Esophagus squamous epithelium (tissue), 5 donors: ENCODE data around the gene CYB5R2. TPM values are rescaled to one million over a fixed set of nuclear protein-coding genes. Genes with fewer than 3 reads are reported as not detected.

Experiments used
- DNase-seq: peaks from one replicate; lab custom pipeline; 2025; lab: John Stamatoyannopoulos, UW
- H3K27ac ChIP-seq, 4 donors: fragments of 200-600 bp; sonication (generic); one replicate each; pipeline ENCODE4 v1.5.1; 2016 to 2019; ENCODE audit warnings: mild to moderate bottlenecking in 1 of 4
- H3K27me3 ChIP-seq, 4 donors: fragments of 200-600 bp; sonication (generic); 1 replicate in 3 of 4; 2 replicates in 1 of 4; pipeline versions ENCODE4 v1.5.1 to v1.6.0; 2017 to 2021; ENCODE audit warnings: antibody characterized with exemption in 1 of 4
- H3K36me3 ChIP-seq, 3 donors: fragments of 200-600 bp; sonication (generic); one replicate each; pipeline ENCODE4 v1.5.1; 2016 to 2019
- H3K4me1 ChIP-seq, 3 donors: fragments of 200-600 bp; sonication (generic); one replicate each; pipeline ENCODE4 v1.5.1; 2017 to 2019
- H3K4me3 ChIP-seq, 4 donors: fragments of 200-600 bp; sonication (generic); 1 replicate in 3 of 4; 2 replicates in 1 of 4; pipeline ENCODE4 v1.5.1; 2016 to 2019; ENCODE audit warnings: mild to moderate bottlenecking in 2 of 4, moderate library complexity in 1 of 4
- H3K9me3 ChIP-seq, 3 donors: fragments of 200-600 bp; sonication (generic); one replicate each; pipeline ENCODE4 v1.5.1; 2016 to 2019
- POLR2A ChIP-seq, 4 donors: fragments of 450-650 bp; IDR thresholded peaks; one replicate each; pipeline ENCODE4 v1.6.1; 2017; ENCODE audit warnings: antibody characterized with exemption in 4 of 4, mild to moderate bottlenecking in 4 of 4, moderate library complexity in 3 of 4
- WGBS, 2 donors: methylation state at CpG; one replicate each; pipeline ENCODE4 v1.1.5; 2018; 5-methylcytosine and 5-hydroxymethylcytosine counted together
- intact Hi-C: fragments of 100-400 bp; cut with DNase I; formaldehyde crosslinking; loops from one replicate; pipeline ENCODE4 v1.15.0; 2022
- total RNA-seq, 4 donors: library from RNA; depleted of rRNA; stranded (reverse); fragments of >200 nt; gene quantifications; one replicate each; pipeline ENCODE4 v1.1.0, GENCODE V29; 2016
- TF ChIP-seq, protein P1 (sequence below), 6 experiments: fragments of 450-650 bp in 4 of 6; fragments of 200-600 bp in 2 of 6; sonication (generic) in 2 of 6; IDR thresholded peaks; one replicate each; pipeline ENCODE4 v1.5.1; 2016 to 2019; ENCODE audit warnings: antibody characterized with exemption in 6 of 6, mild to moderate bottlenecking in 4 of 6, moderate library complexity in 4 of 6
- donor health status: DM: yes; HTN: yes; CAD: no.

CYB5R2 gene
- total RNA-seq, 4 donors from 2014 or later = 7.6 to 56.9 (median 18.0) TPM

DNA sequence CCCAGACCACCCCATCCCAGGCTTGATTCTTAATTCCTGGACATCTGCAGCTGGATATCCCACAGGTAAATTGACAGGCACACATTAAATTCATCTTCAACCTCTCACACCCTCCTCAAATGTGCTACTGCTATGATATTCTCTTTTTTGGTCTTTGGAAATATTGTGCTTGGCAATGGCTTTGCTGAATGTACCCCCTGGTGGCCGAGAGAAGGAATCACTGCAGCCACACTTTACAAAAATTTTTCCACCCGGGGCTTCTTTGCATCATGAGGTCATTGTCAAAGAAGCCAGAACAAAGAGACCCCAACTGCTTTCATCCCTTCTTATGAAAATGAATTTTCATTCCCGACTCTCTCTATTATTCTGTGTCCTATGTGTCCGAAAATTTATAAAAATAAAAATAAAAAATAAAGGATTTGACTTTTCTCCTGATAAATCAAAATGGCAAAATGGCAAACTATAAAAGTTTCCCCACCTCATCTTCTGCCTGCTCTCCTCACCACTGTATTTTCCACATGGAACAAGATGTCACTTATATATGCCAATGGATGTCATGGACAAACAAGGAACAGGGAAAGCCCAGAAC is 15.0 kb upstream of the CYB5R2 start:
- DNase-seq = no peak
- 8 to 9% methylated on average over 4 of the region's 4 CpGs for WGBS, 2 donors
- no peak overlapping the region for H3K4me3 ChIP-seq
- peaks cover 0 to 12% (median 0%) of the 10 kb centered on the region in 4 donors for H3K27me3 ChIP-seq
- H3K27ac ChIP-seq = no peak overlapping the region
- no peaks in the 10 kb centered on the region for H3K9me3 ChIP-seq
- no peaks in the 10 kb centered on the region for H3K36me3 ChIP-seq
- TF ChIP-seq POLR2A (IDR thresholded peaks at IDR 0.05) = no peak
- TF ChIP-seq, protein P1, sequence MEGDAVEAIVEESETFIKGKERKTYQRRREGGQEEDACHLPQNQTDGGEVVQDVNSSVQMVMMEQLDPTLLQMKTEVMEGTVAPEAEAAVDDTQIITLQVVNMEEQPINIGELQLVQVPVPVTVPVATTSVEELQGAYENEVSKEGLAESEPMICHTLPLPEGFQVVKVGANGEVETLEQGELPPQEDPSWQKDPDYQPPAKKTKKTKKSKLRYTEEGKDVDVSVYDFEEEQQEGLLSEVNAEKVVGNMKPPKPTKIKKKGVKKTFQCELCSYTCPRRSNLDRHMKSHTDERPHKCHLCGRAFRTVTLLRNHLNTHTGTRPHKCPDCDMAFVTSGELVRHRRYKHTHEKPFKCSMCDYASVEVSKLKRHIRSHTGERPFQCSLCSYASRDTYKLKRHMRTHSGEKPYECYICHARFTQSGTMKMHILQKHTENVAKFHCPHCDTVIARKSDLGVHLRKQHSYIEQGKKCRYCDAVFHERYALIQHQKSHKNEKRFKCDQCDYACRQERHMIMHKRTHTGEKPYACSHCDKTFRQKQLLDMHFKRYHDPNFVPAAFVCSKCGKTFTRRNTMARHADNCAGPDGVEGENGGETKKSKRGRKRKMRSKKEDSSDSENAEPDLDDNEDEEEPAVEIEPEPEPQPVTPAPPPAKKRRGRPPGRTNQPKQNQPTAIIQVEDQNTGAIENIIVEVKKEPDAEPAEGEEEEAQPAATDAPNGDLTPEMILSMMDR (IDR thresholded peaks at IDR 0.05) = peak; percentile 64 to 79 (median 74)
- H3K4me1 ChIP-seq = no peaks in the 10 kb centered on the region
- intact Hi-C loops = no loop called here

DNA sequence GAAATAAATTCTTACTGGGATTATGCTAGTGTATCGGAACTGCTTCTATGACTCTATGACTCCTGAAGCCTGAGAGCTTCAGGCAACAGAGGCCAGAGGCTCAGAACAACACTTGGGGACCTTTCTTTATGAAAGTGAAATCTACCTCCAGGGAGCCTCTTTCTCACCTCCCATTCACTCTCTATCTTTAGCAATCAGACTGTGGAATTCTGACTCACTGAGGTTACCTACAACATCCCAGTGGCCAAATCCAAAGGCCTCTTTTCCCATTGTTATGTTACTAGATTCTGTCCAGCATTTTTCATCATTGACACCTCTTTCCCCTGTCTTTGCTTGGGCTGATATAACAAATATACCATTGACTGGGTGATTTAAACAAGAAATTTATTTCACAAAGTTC is 14.1 kb upstream of the CYB5R2 start:
- Histone ChIP-seq H3K9me3 (no peaks in the 10 kb centered on the region), H3K4me1 (no peaks in the 10 kb centered on the region), H3K27me3 (peaks cover 0 to 5% (median 0%) of the 10 kb centered on the region in 4 donors), H3K27ac (no peak overlapping the region), H3K36me3 (no peaks in the 10 kb centered on the region), H3K4me3 (no peak overlapping the region)
- intact Hi-C loops = no loop called here
- DNase-seq = no peak
- no peak for TF ChIP-seq POLR2A (IDR thresholded peaks at IDR 0.05)
- TF ChIP-seq, protein P1 (IDR thresholded peaks at IDR 0.05) = no peak
- WGBS, 2 donors = 89 to 95% methylated on average over 1 of the region's 1 CpG

DNA sequence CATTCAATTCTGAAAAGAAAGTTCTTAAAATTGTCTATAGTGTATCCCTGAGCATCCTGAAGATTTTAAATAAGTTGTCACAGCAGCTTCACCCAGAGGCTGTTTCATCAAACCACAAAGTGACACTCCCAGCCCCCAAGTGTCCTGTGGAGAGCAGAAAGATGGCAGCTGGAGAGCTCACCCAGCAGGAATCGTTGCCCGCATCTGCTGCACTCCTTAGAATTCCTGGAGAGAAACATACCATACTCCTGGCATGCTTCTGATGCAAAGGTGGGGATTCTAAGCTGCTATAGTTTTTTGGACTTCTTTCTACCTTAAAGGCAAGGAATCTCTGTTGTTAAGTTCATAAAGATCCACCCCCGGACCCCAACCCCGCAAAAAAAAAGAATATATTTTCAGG is 13.5 kb upstream of the CYB5R2 start:
- no peaks in the 10 kb centered on the region for H3K9me3 ChIP-seq
- TF ChIP-seq POLR2A (IDR thresholded peaks at IDR 0.05) = no peak
- TF ChIP-seq, protein P1 (IDR thresholded peaks at IDR 0.05) = no peak
- WGBS, 2 donors = 82 to 86% methylated on average over 4 of the region's 4 CpGs
- no peaks in the 10 kb centered on the region for H3K36me3 ChIP-seq
- intact Hi-C loops = no loop called here
- H3K27ac ChIP-seq = no peak overlapping the region
- H3K4me1 ChIP-seq = no peaks in the 10 kb centered on the region
- DNase-seq = no peak
- no peak overlapping the region for H3K4me3 ChIP-seq
- H3K27me3 ChIP-seq = no peaks in the 10 kb centered on the region

DNA sequence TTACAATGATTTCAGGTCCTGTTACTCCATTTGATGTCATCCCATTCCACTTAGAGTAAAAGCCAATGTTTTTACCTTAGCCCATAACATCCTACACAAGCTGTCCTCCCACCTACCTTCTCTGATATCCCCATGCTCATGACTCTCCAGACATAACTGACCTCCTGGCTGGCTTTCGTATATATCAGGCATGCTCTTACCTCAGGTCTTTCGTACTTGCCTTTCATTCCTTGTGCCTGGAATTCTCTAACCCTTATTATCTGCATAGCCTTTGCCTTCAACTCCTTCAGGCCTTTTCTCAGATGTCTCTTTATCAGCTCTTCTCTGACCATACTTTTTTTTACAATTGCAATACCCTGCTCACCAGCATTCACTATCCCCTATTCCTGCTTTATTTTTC is 10.3 kb upstream of the CYB5R2 start:
- Histone ChIP-seq H3K36me3 (no peaks in the 10 kb centered on the region), H3K27ac (no peak overlapping the region), H3K9me3 (no peaks in the 10 kb centered on the region), H3K27me3 (no peaks in the 10 kb centered on the region), H3K4me1 (no peaks in the 10 kb centered on the region), H3K4me3 (no peak overlapping the region)
- no peak for DNase-seq
- intact Hi-C loops = no loop called here
- 96% methylated on average over 2 of the region's 2 CpGs for WGBS, 2 donors
- TF ChIP-seq, protein P1 (IDR thresholded peaks at IDR 0.05) = no peak
- no peak for TF ChIP-seq POLR2A (IDR thresholded peaks at IDR 0.05)

DNA sequence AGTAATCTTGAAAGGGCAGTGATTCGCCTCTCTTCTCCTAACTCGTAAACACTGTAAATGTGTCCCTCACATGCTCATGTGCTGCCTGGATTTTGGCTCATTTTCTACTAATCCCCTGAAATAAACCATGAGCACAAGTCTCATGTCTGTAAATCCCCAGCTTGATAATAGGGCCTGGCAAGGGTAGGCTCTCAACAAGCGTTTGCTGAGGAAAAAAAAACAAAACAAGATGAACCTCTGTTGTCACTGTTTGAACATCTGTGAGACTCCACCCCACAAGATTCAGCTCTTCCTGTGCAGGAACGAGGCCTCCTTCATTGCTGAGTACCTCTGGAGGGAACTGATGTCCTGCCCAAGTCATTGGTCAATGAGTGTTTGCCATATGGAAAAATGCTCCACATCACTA is 4.5 kb upstream of the CYB5R2 start:
- intact Hi-C loops = no loop called here
- DNase-seq = no peak
- Histone ChIP-seq H3K27me3 (peaks cover 0 to 21% (median 0%) of the 10 kb centered on the region in 4 donors), H3K36me3 (no peaks in the 10 kb centered on the region), H3K4me1 (peaks cover 11 to 30% (median 13%) of the 10 kb centered on the region in 3 donors), H3K4me3 (no peak overlapping the region), H3K9me3 (no peaks in the 10 kb centered on the region), H3K27ac (no peak overlapping the region)
- 22 to 55% methylated on average over 3 to 4 of the region's 4 CpGs for WGBS, 2 donors
- TF ChIP-seq, protein P1 (IDR thresholded peaks at IDR 0.05) = no peak
- no peak for TF ChIP-seq POLR2A (IDR thresholded peaks at IDR 0.05)
